Endothelial cell of umbilical vein (primary cell): Measurements from ENCODE around the gene ADAM22. TPM values are rescaled to one million over a fixed set of nuclear protein-coding genes. Genes with fewer than 3 reads are reported as not detected.

Experiments used
- BruUV-seq: library from RNA; stranded (reverse); fragments of 400-500 nt; replicated peaks from 2 replicates; lab custom pipeline; 2021; lab: Mats Ljungman, UMichigan
- CTCF ChIA-PET: fragments of 300-600, 350-600 bp; sonication (Branson Sonifier 250); formaldehyde crosslinking; loops from one replicate; lab custom pipeline; 2021; ENCODE audit warnings: antibody characterized with exemption, inconsistent platforms; lab: Charles Lee
- POLR2A ChIA-PET: fragments of 300-600, 350-600 bp; sonication (Branson Sonifier 250); formaldehyde crosslinking; loops from one replicate; lab custom pipeline; 2021; ENCODE audit warnings: antibody characterized with exemption, inconsistent platforms; lab: Charles Lee
- DNase-seq: peaks from one replicate; pipeline ENCODE4 v3.0.0-alpha.2; 2011; ENCODE audit warnings: low read depth, low spot score
- FAIRE-seq: peaks from 2 replicates; lab custom pipeline; 2011; peaks lifted over from hg19 to GRCh38; lab: Jason Lieb, UNC
- H2AFZ ChIP-seq: 2 replicates; pipeline ENCODE4 v1.6.0; 2012; ENCODE audit warnings: low read depth, low read length, control low read depth, inconsistent platforms
- H3K27ac ChIP-seq: 2 replicates; pipeline ENCODE4 v1.5.1; 2011; ENCODE audit warnings: low read depth, mild to moderate bottlenecking, control low read depth, low read length, moderate library complexity; ENCODE audit not compliant: insufficient read depth
- H3K27me3 ChIP-seq, 2 experiments: 2 replicates each; pipeline versions ENCODE4 v1.6.0 to v1.6.1; 2011; ENCODE audit warnings: low read length in 2 of 2, mixed read lengths in 1 of 2; ENCODE audit not compliant: control insufficient read depth in 2 of 2, insufficient read depth in 2 of 2
- H3K36me3 ChIP-seq, 2 experiments: 2 replicates in 1 of 2; 3 replicates in 1 of 2; pipeline ENCODE4 v1.5.1; 2011; ENCODE audit warnings: low read length in 2 of 2, mild to moderate bottlenecking in 1 of 2, moderate library complexity in 1 of 2; ENCODE audit not compliant: control insufficient read depth in 2 of 2, insufficient read depth in 2 of 2; ENCODE audit errors: extremely low read depth in 1 of 2
- H3K4me1 ChIP-seq: 3 replicates; pipeline ENCODE4 v1.5.1; 2011; ENCODE audit warnings: mild to moderate bottlenecking, low read length; ENCODE audit not compliant: control insufficient read depth, insufficient read depth; ENCODE audit errors: extremely low read depth
- H3K4me2 ChIP-seq: 2 replicates; pipeline ENCODE4 v1.6.1; 2011; ENCODE audit warnings: low read length, control low read depth, mixed read lengths; ENCODE audit not compliant: insufficient read depth
- H3K4me3 ChIP-seq, 3 experiments: fragments of 200-600 bp in 1 of 3; sonication (generic), shearing (Covaris generic) in 1 of 3; replicated peaks in 1 of 3; 2 replicates each; pipeline ENCODE4 v1.5.1; 2011 to 2016; ENCODE audit warnings: control low read depth in 3 of 3, low read length in 3 of 3, mild to moderate bottlenecking in 2 of 3, inconsistent platforms in 1 of 3, low read depth in 1 of 3, moderate library complexity in 1 of 3; ENCODE audit not compliant: insufficient read depth in 1 of 3
- H3K79me2 ChIP-seq: 2 replicates; pipeline ENCODE4 v1.6.0; 2012; ENCODE audit warnings: low read length, inconsistent platforms; ENCODE audit not compliant: control insufficient read depth, insufficient read depth
- H3K9ac ChIP-seq: replicated peaks from 2 replicates; pipeline ENCODE3; 2011; ENCODE audit warnings: low read length, control low read depth; ENCODE audit not compliant: insufficient read depth; ENCODE audit errors: extremely low read depth
- H3K9me1 ChIP-seq: replicated peaks from 3 replicates; pipeline ENCODE4 v1.6.0; 2011; ENCODE audit warnings: mild to moderate bottlenecking, low read length; ENCODE audit not compliant: control insufficient read depth, insufficient read depth; ENCODE audit errors: extremely low read depth
- H3K9me3 ChIP-seq: replicated peaks from 2 replicates; pipeline ENCODE4 v1.5.1; 2012; ENCODE audit warnings: low read length, inconsistent platforms; ENCODE audit not compliant: control insufficient read depth, insufficient read depth
- H4K20me1 ChIP-seq: replicated peaks from 2 replicates; pipeline ENCODE3; 2011; ENCODE audit warnings: mild to moderate bottlenecking, low read length; ENCODE audit not compliant: control insufficient read depth, insufficient read depth; ENCODE audit errors: extremely low read depth
- EZH2 ChIP-seq: IDR thresholded peaks from 2 replicates; pipeline ENCODE4 v1.6.1; 2012; ENCODE audit warnings: borderline replicate concordance, low read depth, mild to moderate bottlenecking, moderate library complexity, low read length, inconsistent platforms; ENCODE audit not compliant: severe bottlenecking
- FOS ChIP-seq: IDR thresholded peaks from 2 replicates; pipeline ENCODE4 v1.6.1; 2011; ENCODE audit warnings: mild to moderate bottlenecking, low read length, moderate library complexity, borderline replicate concordance; ENCODE audit not compliant: insufficient read depth
- GATA2 ChIP-seq: IDR thresholded peaks from 2 replicates; pipeline ENCODE4 v1.7.0; 2011; ENCODE audit warnings: low read depth, mild to moderate bottlenecking, moderate library complexity, mixed read lengths, low read length; ENCODE audit not compliant: insufficient read length, insufficient read depth
- JUN ChIP-seq: IDR thresholded peaks from 2 replicates; pipeline ENCODE4 v1.6.1; 2011; ENCODE audit warnings: borderline replicate concordance, low read depth; ENCODE audit not compliant: insufficient read length, insufficient read depth
- MYC ChIP-seq: IDR thresholded peaks from one replicate; pipeline ENCODE4 v1.6.1; 2011; ENCODE audit warnings: mild to moderate bottlenecking, low read depth, low read length
- POLR2A ChIP-seq: IDR thresholded peaks from 2 replicates; pipeline ENCODE4 v1.6.1; 2012; ENCODE audit warnings: low read depth, mild to moderate bottlenecking, control low read depth, low read length
- POLR2AphosphoS5 ChIP-seq: IDR thresholded peaks from 2 replicates; pipeline ENCODE4 v1.6.1; 2012; ENCODE audit warnings: low read depth, mild to moderate bottlenecking, control low read depth, low read length, moderate library complexity; ENCODE audit not compliant: insufficient read depth
- dilution Hi-C: fragments of 300-500 bp; cut with MboI; formaldehyde crosslinking; loops from one replicate; pipeline ENCODE4 v1.15.0; 2019; ENCODE audit warnings: low sequenced_read_pairs; ENCODE audit not compliant: extremely low pct_ligation_motif_present
- intact Hi-C: fragments of 100-400 bp; cut with micrococcal nuclease; formaldehyde crosslinking; loops from one replicate; pipeline ENCODE4 v1.10.0; 2022
- polyA plus RNA-seq, 4 experiments: library from polyadenylated mRNA; depleted of rRNA in 3 of 4; stranded (reverse) in 3 of 4; unstranded in 1 of 4; fragments of >200 nt; gene quantifications; 2 replicates each; pipeline versions ENCODE4 v1.2.1 to v1.2.3, GENCODE V29; 2011 to 2012; ENCODE audit warnings: missing spikeins in 1 of 4
- total RNA-seq: library from RNA; stranded (reverse); gene quantifications from 2 replicates; pipeline ENCODE4 v1.2.3, GENCODE V29; 2021
- TF ChIP-seq, protein P1 (sequence below), 2 donors: IDR thresholded peaks; 1 replicate in 1 of 2; 2 replicates in 1 of 2; pipeline ENCODE4 v1.5.1; 2011; ENCODE audit warnings: low read length in 2 of 2, mild to moderate bottlenecking in 2 of 2, moderate library complexity in 2 of 2, control low read depth in 1 of 2, inconsistent platforms in 1 of 2, low read depth in 1 of 2; ENCODE audit not compliant: insufficient read depth in 1 of 2; ENCODE audit errors: extremely low read depth in 1 of 2
- TF ChIP-seq, protein P2 (sequence below): IDR thresholded peaks from 2 replicates; pipeline ENCODE4 v1.6.1; 2011; ENCODE audit not compliant: insufficient read depth, insufficient read length

The ADAM22 gene
- total and polyA plus RNA-seq, 2 donors (not counting 3 experiments of a cell fraction or from before 2014, with no cell fraction given), result 0.33 to 0.53 TPM

DNA sequence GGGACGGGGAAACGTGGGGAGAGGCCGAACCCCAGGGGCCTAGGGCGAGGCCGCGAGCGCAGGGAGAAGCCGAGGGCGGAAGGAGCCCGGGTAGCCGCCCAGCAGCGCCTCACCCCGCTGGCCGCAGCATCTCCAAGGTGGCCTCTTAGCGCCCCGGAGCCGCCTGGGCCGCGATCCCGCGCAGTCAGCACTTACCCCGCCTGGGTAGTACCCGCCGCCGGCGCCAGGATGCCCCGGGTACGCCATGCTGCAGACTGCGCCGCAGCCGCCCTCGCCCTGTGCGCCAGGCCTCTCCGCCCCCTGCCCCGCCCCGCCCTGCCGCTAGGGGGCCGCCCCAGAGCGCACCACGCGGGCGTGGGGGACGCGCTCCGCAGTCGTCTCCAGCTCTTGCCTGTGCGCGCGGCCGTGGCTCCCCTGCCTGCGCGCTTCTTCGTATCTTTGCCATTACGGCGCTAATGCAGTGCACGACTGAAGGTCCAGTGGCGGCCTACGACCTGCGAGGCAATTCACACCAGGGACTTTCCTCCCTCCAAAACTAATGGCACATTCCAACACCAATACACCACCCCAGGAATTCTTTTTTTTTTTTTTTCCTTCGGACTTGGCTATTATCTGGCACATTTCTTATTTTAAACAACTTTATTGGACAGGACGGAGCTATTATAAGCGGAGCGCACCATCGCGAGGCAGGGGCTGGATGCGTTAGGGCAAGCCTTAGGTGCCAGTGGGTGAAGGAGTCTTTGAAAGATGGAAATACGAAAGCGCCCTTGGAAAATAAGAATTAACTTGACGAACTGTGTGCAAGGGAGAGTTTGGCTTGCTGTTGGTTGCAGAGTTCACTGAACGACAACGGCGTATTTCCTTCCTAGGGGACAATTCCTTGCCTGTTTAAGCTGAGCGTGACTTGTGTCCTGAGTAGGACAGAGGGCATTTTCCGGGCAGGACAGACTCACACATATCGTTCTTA, 286.0 kb downstream of the ADAM22 start, which contains the start of gene SRI:
Gene SRI (minus strand): TSS at position 258 of the 967 bp plus-strand sequence. CDS start 12 bp downstream, at position 246.
- peak within 1 kb of the TSS; percentile 94 for H3K27ac ChIP-seq
- H3K79me2 ChIP-seq, result peaks cover 45% of the 10 kb centered on the region
- TF ChIP-seq, protein P1, sequence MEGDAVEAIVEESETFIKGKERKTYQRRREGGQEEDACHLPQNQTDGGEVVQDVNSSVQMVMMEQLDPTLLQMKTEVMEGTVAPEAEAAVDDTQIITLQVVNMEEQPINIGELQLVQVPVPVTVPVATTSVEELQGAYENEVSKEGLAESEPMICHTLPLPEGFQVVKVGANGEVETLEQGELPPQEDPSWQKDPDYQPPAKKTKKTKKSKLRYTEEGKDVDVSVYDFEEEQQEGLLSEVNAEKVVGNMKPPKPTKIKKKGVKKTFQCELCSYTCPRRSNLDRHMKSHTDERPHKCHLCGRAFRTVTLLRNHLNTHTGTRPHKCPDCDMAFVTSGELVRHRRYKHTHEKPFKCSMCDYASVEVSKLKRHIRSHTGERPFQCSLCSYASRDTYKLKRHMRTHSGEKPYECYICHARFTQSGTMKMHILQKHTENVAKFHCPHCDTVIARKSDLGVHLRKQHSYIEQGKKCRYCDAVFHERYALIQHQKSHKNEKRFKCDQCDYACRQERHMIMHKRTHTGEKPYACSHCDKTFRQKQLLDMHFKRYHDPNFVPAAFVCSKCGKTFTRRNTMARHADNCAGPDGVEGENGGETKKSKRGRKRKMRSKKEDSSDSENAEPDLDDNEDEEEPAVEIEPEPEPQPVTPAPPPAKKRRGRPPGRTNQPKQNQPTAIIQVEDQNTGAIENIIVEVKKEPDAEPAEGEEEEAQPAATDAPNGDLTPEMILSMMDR (IDR thresholded peaks at IDR 0.05; ENCODE audit: extremely low read depth in 1 of 2, insufficient read depth in 1 of 2, low read depth in 1 of 2, low read length in 2 of 2), result peak; percentile 57 to 62
- TF ChIP-seq JUN, result no peak
- TF ChIP-seq, protein P2, sequence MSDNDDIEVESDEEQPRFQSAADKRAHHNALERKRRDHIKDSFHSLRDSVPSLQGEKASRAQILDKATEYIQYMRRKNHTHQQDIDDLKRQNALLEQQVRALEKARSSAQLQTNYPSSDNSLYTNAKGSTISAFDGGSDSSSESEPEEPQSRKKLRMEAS, result no peak
- no peak for TF ChIP-seq FOS
- no peak for TF ChIP-seq EZH2
- no peak for TF ChIP-seq MYC
- peak; percentile 93 for TF ChIP-seq POLR2AphosphoS5
- TF ChIP-seq GATA2, result no peak
- peak; percentile 82 for TF ChIP-seq POLR2A
- peak within 1 kb of the TSS; percentile 93 for H3K9ac ChIP-seq
- peak within 1 kb of the TSS; percentile 93 for H3K4me2 ChIP-seq
- H3K36me3 ChIP-seq, result peaks cover 7 to 8% of the 10 kb centered on the region in 2 experiments
- H2AFZ ChIP-seq, result peak within 1 kb of the TSS; percentile 86
- no peaks in the 10 kb centered on the region for H3K9me3 ChIP-seq
- CTCF ChIA-PET, result interaction anchor here (0.7 to 2.4 kb wide), 9 partner anchors 8 to 1954 kb away, joined by 3 to 15 read pairs (median 3); no protein-coding TSS in a partner anchor
- POLR2A ChIA-PET, result interaction anchor here (0.7 to 1.0 kb wide), 2 partner anchors 22 to 285 kb away, joined by 3 read pairs; no protein-coding TSS in a partner anchor
- dilution Hi-C loops (no loop called here), intact Hi-C loops (loop anchor here (5.0 to 10.0 kb wide), 3 partner anchors 177 to 593 kb away; partner anchors contain the start of genes ADAM22 and RUNDC3B)
- peaks cover 13% of the 10 kb centered on the region for H3K4me1 ChIP-seq
- no peaks in the 10 kb centered on the region for H3K9me1 ChIP-seq
- FAIRE-seq (peak; percentile 78), DNase-seq (peak; percentile 88)
- H3K27me3 ChIP-seq, result no peaks in the 10 kb centered on the region
- peaks cover 4% of the 10 kb centered on the region for H4K20me1 ChIP-seq
- H3K4me3 ChIP-seq, result peak within 1 kb of the TSS; percentile 81 to 94 (median 93)
- BruUV-seq, result TSS peak; percentile 12
